Endodermal cell (in vitro differentiated cells): ENCODE measurements around the gene IL20RB. TPM values are rescaled to one million over a fixed set of nuclear protein-coding genes. Genes with fewer than 3 reads are reported as not detected.

Experiments used
- DNase-seq: peaks from one replicate; pipeline ENCODE4 v3.0.0-alpha.2; 2017
- H3K27ac ChIP-seq: 2 replicates; pipeline ENCODE4 v1.5.1; 2013; ENCODE audit warnings: mild to moderate bottlenecking, low read depth, low read length, moderate library complexity
- H3K27me3 ChIP-seq: 2 replicates; pipeline ENCODE4 v1.6.1; 2013; ENCODE audit warnings: mild to moderate bottlenecking, low read length, moderate library complexity; ENCODE audit not compliant: insufficient read depth, control insufficient read depth, poor library complexity, severe bottlenecking
- H3K36me3 ChIP-seq: 2 replicates; pipeline ENCODE4 v1.7.0; 2013; ENCODE audit warnings: mild to moderate bottlenecking, low read length, moderate library complexity; ENCODE audit not compliant: control insufficient read depth, insufficient read depth
- H3K4me1 ChIP-seq: one replicate; pipeline ENCODE4 v1.7.0; 2013; ENCODE audit warnings: low read length; ENCODE audit not compliant: control insufficient read depth, insufficient read depth
- H3K4me3 ChIP-seq: 2 replicates; pipeline ENCODE4 v1.5.1; 2013; ENCODE audit warnings: mild to moderate bottlenecking, low read length, moderate library complexity
- H3K9ac ChIP-seq: 2 replicates; pipeline ENCODE4 v1.6.1; 2013; ENCODE audit warnings: mild to moderate bottlenecking, low read length, moderate library complexity; ENCODE audit not compliant: poor library complexity, severe bottlenecking; ENCODE audit errors: extremely low read depth
- H3K9me3 ChIP-seq: 2 replicates; pipeline ENCODE4 v1.6.1; 2013; ENCODE audit warnings: mild to moderate bottlenecking, low read length, moderate library complexity; ENCODE audit not compliant: control insufficient read depth
- H3K27ac Mint-ChIP-seq: 2 replicates; pipeline ENCODE4 v1.8.0; 2020; ENCODE audit warnings: mixed read lengths
- H3K27me3 Mint-ChIP-seq: 2 replicates; pipeline ENCODE4 v1.8.0; 2021; ENCODE audit warnings: mild to moderate bottlenecking, mixed read lengths; ENCODE audit not compliant: insufficient read depth
- H3K36me3 Mint-ChIP-seq: 2 replicates; pipeline ENCODE4 v1.8.0; 2020; ENCODE audit warnings: low read depth, mixed read lengths
- H3K4me1 Mint-ChIP-seq: 2 replicates; pipeline ENCODE4 v1.8.0; 2020; ENCODE audit warnings: mixed read lengths
- H3K4me3 Mint-ChIP-seq: 2 replicates; pipeline ENCODE4 v1.8.0; 2020; ENCODE audit warnings: mild to moderate bottlenecking, moderate library complexity, mixed read lengths
- H3K9me3 Mint-ChIP-seq: 2 replicates; pipeline ENCODE4 v1.8.0; 2020; ENCODE audit warnings: mild to moderate bottlenecking, mixed read lengths
- CTCF ChIP-seq: fragments of 200-600 bp; sonication (generic); conservative IDR thresholded peaks from 2 replicates; pipeline ENCODE4 v1.5.0; 2021; ENCODE audit warnings: antibody characterized with exemption, mild to moderate bottlenecking
- WGBS, 2 experiments: methylation state at CpG; one replicate each; pipeline versions ENCODE4 v1.1.5 to v1.1.7; 2013; ENCODE audit warnings: missing lambda C conversion rate in 2 of 2, mixed read lengths in 1 of 2; ENCODE audit not compliant: insufficient coverage in 1 of 2, insufficient read length in 1 of 2; 5-methylcytosine and 5-hydroxymethylcytosine counted together
- total RNA-seq, 2 donors: library from RNA; stranded (reverse); fragmentation: NEBNext Ultra II Directional in 1 of 2; extraction: Animal tissue kit (Norgen Biotek cat#: 25700) in 1 of 2; gene quantifications; 2 replicates in 1 of 2; 3 replicates in 1 of 2; pipeline ENCODE4 v1.2.1, GENCODE V29; 2021

IL20RB gene
- total RNA-seq, 2 donors from 2014 or later = 1.7 to 2.1 TPM

- H3K27me3 Mint-ChIP-seq = no peaks in the 10 kb centered on the region
- H3K9me3 ChIP-seq = no peaks in the 10 kb centered on the region
- H3K36me3 ChIP-seq = no peaks in the 10 kb centered on the region
- H3K9me3 Mint-ChIP-seq = no peaks in the 10 kb centered on the region
- no peak overlapping the region for H3K4me3 ChIP-seq
- no peaks in the 10 kb centered on the region for H3K4me1 ChIP-seq
- H3K27me3 ChIP-seq = no peaks in the 10 kb centered on the region
- no peak for DNase-seq
- no peaks in the 10 kb centered on the region for H3K36me3 Mint-ChIP-seq
- H3K4me3 Mint-ChIP-seq = no peak overlapping the region
- peaks cover 9% of the 10 kb centered on the region for H3K4me1 Mint-ChIP-seq
- no peak for TF ChIP-seq CTCF
- 91 to 97% methylated on average over 3 of the region's 3 CpGs for WGBS, 2 experiments
- H3K27ac ChIP-seq = no peak overlapping the region
- no peak overlapping the region for H3K27ac Mint-ChIP-seq
- no peak overlapping the region for H3K9ac ChIP-seq
These were observed 50.3 kb downstream of the IL20RB start for GRCh38 chr3:137008131-137008530.

DNA sequence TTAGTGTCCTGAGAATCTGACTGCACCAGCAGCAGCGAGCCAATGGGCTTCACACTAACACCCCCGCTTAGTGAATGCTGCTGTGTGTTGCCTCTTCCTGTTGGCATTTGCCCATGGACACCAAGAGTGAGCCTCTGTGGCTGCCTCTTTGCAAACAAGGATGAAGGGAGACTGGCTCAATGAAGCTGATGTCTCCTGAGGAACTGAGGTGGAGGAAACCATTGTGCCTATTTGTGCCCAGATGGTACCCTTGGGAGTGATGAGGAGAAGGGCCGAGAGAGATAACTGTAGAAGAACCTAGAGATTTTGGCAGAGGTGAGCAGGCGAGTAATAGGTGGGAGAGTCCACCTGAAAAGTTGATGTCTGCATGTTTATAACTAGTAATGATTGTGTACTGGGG, 51.2 kb downstream of the IL20RB start:
- Mint-ChIP-seq H3K4me1 (peaks cover 11% of the 10 kb centered on the region), H3K27ac (no peak overlapping the region), H3K36me3 (no peaks in the 10 kb centered on the region), H3K27me3 (no peaks in the 10 kb centered on the region), H3K9me3 (no peaks in the 10 kb centered on the region), H3K4me3 (no peak overlapping the region)
- Histone ChIP-seq H3K9me3 (no peaks in the 10 kb centered on the region), H3K27ac (no peak overlapping the region), H3K36me3 (no peaks in the 10 kb centered on the region), H3K9ac (no peak overlapping the region), H3K4me1 (no peaks in the 10 kb centered on the region), H3K27me3 (no peaks in the 10 kb centered on the region), H3K4me3 (no peak overlapping the region)
- no peak for DNase-seq
- WGBS, 2 experiments = 93 to 100% methylated on average over 4 of the region's 4 CpGs
- TF ChIP-seq CTCF = no peak

GRCh38 chr3:137010137-137010536, 52.4 kb downstream of the IL20RB start:
- no peak for DNase-seq
- TF ChIP-seq CTCF = no peak
- H3K27me3 Mint-ChIP-seq = no peaks in the 10 kb centered on the region
- Histone ChIP-seq H3K27ac (no peak overlapping the region), H3K4me3 (no peak overlapping the region), H3K4me1 (no peaks in the 10 kb centered on the region), H3K36me3 (no peaks in the 10 kb centered on the region), H3K9me3 (no peaks in the 10 kb centered on the region), H3K27me3 (no peaks in the 10 kb centered on the region), H3K9ac (no peak overlapping the region)
- no peaks in the 10 kb centered on the region for H3K36me3 Mint-ChIP-seq
- H3K9me3 Mint-ChIP-seq = no peaks in the 10 kb centered on the region
- no peak overlapping the region for H3K27ac Mint-ChIP-seq
- 95 to 96% methylated on average over 4 to 6 of the region's 6 CpGs for WGBS, 2 experiments
- H3K4me3 Mint-ChIP-seq = no peak overlapping the region
- peaks cover 14% of the 10 kb centered on the region for H3K4me1 Mint-ChIP-seq
